HG02759 (cell line): Measurements from ENCODE around the gene TMEM184C.

Source experiments
- ATAC-seq: cut with Tn5 transposase; IDR thresholded peaks from one replicate; pipeline ENCODE4 v1.9.1; 2021; ENCODE audit warnings: mild to moderate bottlenecking, moderate library complexity; ENCODE audit not compliant: unreplicated experiment

Gene TMEM184C

GRCh38 chr4:147599206-147599605 lies 18.0 kb upstream of the TMEM184C start:
- no peak for ATAC-seq

GRCh38 chr4:147599769-147600168 lies 17.4 kb upstream of the TMEM184C start:
- no peak for ATAC-seq

- no peak for ATAC-seq
Observed at GRCh38 chr4:147605499-147605898, 11.7 kb upstream of the TMEM184C start.

- ATAC-seq = no peak
Observed at GRCh38 chr4:147607471-147607870, 9.7 kb upstream of the TMEM184C start.

GRCh38 chr4:147610686-147611085 lies 6.5 kb upstream of the TMEM184C start:
- no peak for ATAC-seq

GRCh38 chr4:147616849-147617172 lies 386 bp upstream of the TMEM184C start:
- peak; percentile 15 for ATAC-seq

- peak; percentile 14 for ATAC-seq
Observed at GRCh38 chr4:147617841-147618691, 869 bp downstream of the TMEM184C start.

- ATAC-seq = no peak
Observed at GRCh38 chr4:147620315-147620714, 3.1 kb downstream of the TMEM184C start.

GRCh38 chr4:147625733-147626132 lies 8.5 kb downstream of the TMEM184C start:
- no peak for ATAC-seq

GRCh38 chr4:147626903-147627302 lies 9.7 kb downstream of the TMEM184C start:
- ATAC-seq = no peak

GRCh38 chr4:147628415-147628814 lies 11.2 kb downstream of the TMEM184C start:
- ATAC-seq = no peak

- no peak for ATAC-seq
Observed at GRCh38 chr4:147629783-147630730, 12.9 kb downstream of the TMEM184C start.

- ATAC-seq = no peak
Observed at GRCh38 chr4:147633113-147633512, 15.9 kb downstream of the TMEM184C start.

- ATAC-seq = no peak
Observed at GRCh38 chr4:147633643-147634042, 16.4 kb downstream of the TMEM184C start.

- ATAC-seq = no peak
Observed at GRCh38 chr4:147635348-147635747, 18.2 kb downstream of the TMEM184C start.

- ATAC-seq = no peak
Observed at GRCh38 chr4:147638365-147638764, 21.2 kb downstream of the TMEM184C start.

- peak; percentile 73 for ATAC-seq
Observed at GRCh38 chr4:147638942-147639341, 21.7 kb downstream of the TMEM184C start.

- no peak for ATAC-seq
Observed at GRCh38 chr4:147639388-147639787, 22.2 kb downstream of the TMEM184C start.

- ATAC-seq = no peak
Observed at GRCh38 chr4:147640331-147640730, 23.1 kb downstream of the TMEM184C start.

- ATAC-seq = no peak
Observed at GRCh38 chr4:147643616-147644015, 26.4 kb downstream of the TMEM184C start.

GRCh38 chr4:147644471-147644870 lies 27.3 kb downstream of the TMEM184C start:
- no peak for ATAC-seq

GRCh38 chr4:147645099-147645498 lies 27.9 kb downstream of the TMEM184C start:
- no peak for ATAC-seq
